ENCODE measurements around the gene HIVEP1. TPM values are rescaled to one million over a fixed set of nuclear protein-coding genes. Genes with fewer than 3 reads are reported as not detected.

The HIVEP1 gene
- total and polyA plus RNA-seq, 2 of the 8 experiments (the other 6 are each of a cell fraction or from before 2014, with no cell fraction given), result 22.6 to 23.1 TPM

DNA sequence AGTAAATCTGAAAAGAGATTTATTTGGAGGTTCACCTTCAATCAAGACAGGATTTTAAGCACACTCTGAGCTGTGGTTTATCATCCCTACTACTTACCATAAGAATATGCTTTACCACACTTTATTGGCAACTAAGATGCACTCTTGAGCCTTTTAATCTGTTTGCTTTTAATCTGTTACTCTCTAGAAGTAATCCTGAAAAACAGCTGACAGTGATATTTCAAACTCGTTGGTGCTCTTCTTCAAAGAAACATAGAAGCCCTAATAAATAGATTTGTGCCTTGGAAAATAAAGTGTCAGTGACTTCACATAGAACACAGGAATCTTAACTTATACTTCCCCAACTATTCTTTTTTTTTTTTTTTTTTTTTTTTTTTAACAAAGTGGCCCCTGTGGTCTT, 102.9 kb downstream of the HIVEP1 start:
- Histone ChIP-seq H2AK5ac (ENCODE audit: low read depth, low read length) (no peak overlapping the region), H3K9me3 (ENCODE audit: insufficient read depth in 2 of 2, low read depth in 1 of 2, low read length in 1 of 2) (no peaks in the 10 kb centered on the region; a peak in 1 of 4 replicates), H3K9ac (replicated peaks in 1 of 4; ENCODE audit: extremely low read depth in 1 of 4, low read depth in 3 of 4, low read length in 3 of 4) (no peak overlapping the region), H4K5ac (ENCODE audit: insufficient read length, low read depth, low read length) (no peak overlapping the region), H3K18ac (ENCODE audit: extremely low read depth, low read length) (no peak overlapping the region), H3K36me3 (ENCODE audit: control insufficient read depth in 2 of 4, insufficient read depth in 4 of 4, low read length in 3 of 4) (peaks cover 0 to 7% (median 5%) of the 10 kb centered on the region in 4 experiments; a peak in 7 of 8 replicates), H2BK12ac (ENCODE audit: low read depth, low read length) (no peak overlapping the region), H3K79me1 (ENCODE audit: low read depth, low read length) (no peaks in the 10 kb centered on the region; the same call in 1 of the 2 replicates), H2AFZ (ENCODE audit: low read length) (no peak overlapping the region), H2BK120ac (replicated peaks; ENCODE audit: low read depth, low read length) (no peak overlapping the region), H3K23ac (ENCODE audit: insufficient read length) (no peak overlapping the region), H3K79me2 (ENCODE audit: control insufficient read depth in 1 of 2, insufficient read depth in 2 of 2, low read length in 2 of 2) (peaks cover 0 to 38% of the 10 kb centered on the region in 2 experiments; a peak in 2 of 4 replicates), H4K20me1 (replicated peaks in 1 of 2; ENCODE audit: control insufficient read depth in 1 of 2, insufficient read depth in 2 of 2, low read length in 2 of 2) (no peaks in the 10 kb centered on the region), H2BK20ac (ENCODE audit: low read length) (no peak overlapping the region), H3K23me2 (ENCODE audit: low read depth, low read length) (no peaks in the 10 kb centered on the region), H3K27ac (ENCODE audit: low read depth, low read length) (no peak overlapping the region), H2BK5ac (ENCODE audit: low read depth, low read length) (no peak overlapping the region), H3K4me2 (ENCODE audit: insufficient read depth in 1 of 2, low read depth in 2 of 2, low read length in 2 of 2) (no peak overlapping the region), H2BK15ac (ENCODE audit: low read length) (no peak overlapping the region), H3K27me3 (replicated peaks in 1 of 4; ENCODE audit: control insufficient read depth in 3 of 4, extremely low read depth in 1 of 4, insufficient read depth in 3 of 4, low read length in 3 of 4) (no peaks in the 10 kb centered on the region), H4K91ac (replicated peaks; ENCODE audit: insufficient read length, low read length) (no peak overlapping the region), H3K4me3 (ENCODE audit: extremely low read depth in 1 of 4, insufficient read depth in 2 of 4, low read depth in 3 of 4, low read length in 4 of 4) (no peak overlapping the region), H3K4ac (replicated peaks; ENCODE audit: insufficient read length, low read depth, low read length) (no peak overlapping the region), H3K14ac (ENCODE audit: insufficient read length) (no peak overlapping the region), H3K56ac (replicated peaks; ENCODE audit: insufficient read length, low read depth, low read length) (no peak overlapping the region), H4K8ac (ENCODE audit: extremely low read depth, insufficient read depth, low read length) (no peak overlapping the region), H3K4me1 (replicated peaks in 1 of 4; ENCODE audit: control insufficient read depth in 3 of 4, insufficient read depth in 4 of 4, low read length in 3 of 4) (peaks cover 0 to 9% (median 3%) of the 10 kb centered on the region in 4 experiments; a peak in 4 of 7 replicates)
- WGBS, 2 experiments (ENCODE audit: extremely low coverage in 1 of 2, insufficient coverage in 1 of 2, insufficient read length in 1 of 2, insufficient replicate concordance in 2 of 2, low coverage in 1 of 2, low lambda C conversion rate in 2 of 2, missing lambda C conversion rate in 1 of 2), result 88% methylated on average over 1 of the region's 1 CpG; no CpG with 5 or more reads in 1 of the 2 experiments
- POLR2A ChIA-PET (ENCODE audit: partially characterized antibody), result no interaction called here
- no peak for TF ChIP-seq SUZ12 (IDR thresholded peaks at IDR 0.05; ENCODE audit: low read length)
- TF ChIP-seq NANOG (IDR thresholded peaks at IDR 0.05; ENCODE audit: insufficient read depth, low read depth, low read length, poor library complexity, severe bottlenecking), result no peak
- TF ChIP-seq GABPA (IDR thresholded peaks at IDR 0.05; ENCODE audit: borderline replicate concordance, insufficient read depth, low read length), result no peak
- TF ChIP-seq RAD21 (IDR thresholded peaks at IDR 0.05 in 1 of 2, conservative IDR thresholded peaks at IDR 0.05 in 1 of 2; ENCODE audit: low read depth in 2 of 2, low read length in 2 of 2), result no peak
- no peak for TF ChIP-seq RBBP5 (IDR thresholded peaks at IDR 0.05; ENCODE audit: borderline replicate concordance, low read depth, low read length)
- TF ChIP-seq EP300 (IDR thresholded peaks at IDR 0.05; ENCODE audit: borderline replicate concordance in 1 of 2, low read depth in 2 of 2, low read length in 2 of 2), result no peak
- no peak for TF ChIP-seq SIN3A (conservative IDR thresholded peaks at IDR 0.05 in 1 of 2, IDR thresholded peaks at IDR 0.05 in 1 of 2; ENCODE audit: low read depth in 1 of 2, low read length in 2 of 2)
- CTCF ChIA-PET (ENCODE audit: partially characterized antibody), result interaction anchor here (1.3 kb wide), 1 partner anchor 9 kb away, joined by 6 read pairs; no protein-coding TSS in a partner anchor
- no peak for DNase-seq (ENCODE audit: low read depth in 1 of 2, low spot score in 2 of 2)
- no peak for FAIRE-seq
